SKM-1 treated with dmso at 0.1 percent for 144 hours (cell line): ENCODE results near the gene SPTA1.

ENCODE experiments used
- DNase-seq: peaks from one replicate; lab custom pipeline; 2025; ENCODE audit not compliant: unreplicated experiment; lab: John Stamatoyannopoulos, UW

SPTA1 gene

DNA sequence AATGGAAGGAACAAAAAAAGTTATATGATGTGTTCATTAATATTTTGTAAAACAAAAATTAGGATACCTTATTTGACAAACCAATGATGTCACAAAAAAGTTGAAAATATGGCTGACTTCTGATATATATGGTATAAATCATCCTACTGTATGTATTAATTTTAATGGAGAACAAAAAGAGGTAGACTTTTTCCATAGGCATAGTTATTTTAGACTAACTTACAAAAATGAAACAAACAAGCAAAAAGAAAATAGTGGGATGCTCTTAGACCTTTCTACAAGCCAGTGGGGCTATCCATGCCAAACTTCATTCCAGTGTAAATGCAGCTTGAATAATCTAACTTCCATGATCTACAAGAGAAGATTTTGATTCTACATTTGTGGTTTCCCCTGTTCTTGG, 522 bp upstream of the SPTA1 start:
- DNase-seq = no peak

DNA sequence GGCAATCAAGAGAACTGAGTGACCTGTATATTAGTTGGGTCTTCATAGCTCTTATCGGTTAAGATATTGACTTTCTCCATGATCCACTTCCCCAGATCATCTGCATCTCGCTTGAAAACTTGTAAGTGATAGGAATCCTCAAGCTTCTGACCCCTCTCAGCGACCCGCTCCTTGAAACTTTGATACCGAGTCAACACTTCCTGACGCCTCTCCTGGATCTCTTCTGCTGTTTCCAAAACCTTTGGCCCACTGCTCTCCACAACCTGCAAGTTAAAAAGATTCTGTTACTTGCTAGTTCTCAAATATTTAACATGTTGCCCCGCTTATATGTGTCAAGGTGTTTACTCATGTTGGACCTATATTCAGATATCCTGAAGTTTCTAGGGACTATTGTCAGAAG, 1.4 kb downstream of the SPTA1 start:
- no peak for DNase-seq

DNA sequence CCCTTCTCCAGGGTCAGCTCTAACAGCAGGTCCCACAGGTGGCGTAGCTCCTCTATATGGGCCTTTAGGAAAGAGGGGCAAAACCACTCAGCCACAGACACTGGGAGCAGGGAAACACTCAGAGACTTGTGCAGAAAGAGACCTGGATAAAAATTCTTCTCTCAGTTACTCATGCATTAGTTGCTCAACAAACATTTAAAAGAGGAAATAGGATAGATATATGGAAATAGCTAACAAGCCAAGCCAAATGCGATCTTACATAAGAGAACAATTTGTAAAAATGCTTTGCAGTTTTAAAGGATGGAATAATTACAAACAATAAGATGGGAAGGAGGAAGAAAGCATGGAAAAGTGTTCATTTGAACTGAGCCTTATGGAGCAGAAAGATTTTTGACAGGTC, 4.9 kb downstream of the SPTA1 start:
- peak; percentile 24 for DNase-seq

DNA sequence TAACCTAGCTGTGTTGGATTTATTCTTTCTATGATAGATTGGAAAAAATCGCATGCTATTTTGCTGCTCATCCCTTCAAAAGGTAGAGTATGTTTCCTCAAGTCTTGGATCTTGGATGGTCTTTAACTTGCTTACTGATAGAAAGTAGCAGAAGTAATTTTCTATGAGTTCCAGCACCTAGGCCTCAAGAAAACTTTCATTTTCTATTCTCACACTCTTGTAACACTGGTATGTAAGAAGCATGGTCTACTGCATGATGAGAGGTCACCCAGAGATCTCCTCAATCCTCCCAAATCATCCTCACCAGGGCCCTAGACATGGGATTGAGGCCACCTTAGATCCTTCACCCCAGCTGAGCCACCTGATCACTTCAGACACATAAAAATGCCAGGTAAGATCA, 7.2 kb downstream of the SPTA1 start:
- DNase-seq = no peak

DNA sequence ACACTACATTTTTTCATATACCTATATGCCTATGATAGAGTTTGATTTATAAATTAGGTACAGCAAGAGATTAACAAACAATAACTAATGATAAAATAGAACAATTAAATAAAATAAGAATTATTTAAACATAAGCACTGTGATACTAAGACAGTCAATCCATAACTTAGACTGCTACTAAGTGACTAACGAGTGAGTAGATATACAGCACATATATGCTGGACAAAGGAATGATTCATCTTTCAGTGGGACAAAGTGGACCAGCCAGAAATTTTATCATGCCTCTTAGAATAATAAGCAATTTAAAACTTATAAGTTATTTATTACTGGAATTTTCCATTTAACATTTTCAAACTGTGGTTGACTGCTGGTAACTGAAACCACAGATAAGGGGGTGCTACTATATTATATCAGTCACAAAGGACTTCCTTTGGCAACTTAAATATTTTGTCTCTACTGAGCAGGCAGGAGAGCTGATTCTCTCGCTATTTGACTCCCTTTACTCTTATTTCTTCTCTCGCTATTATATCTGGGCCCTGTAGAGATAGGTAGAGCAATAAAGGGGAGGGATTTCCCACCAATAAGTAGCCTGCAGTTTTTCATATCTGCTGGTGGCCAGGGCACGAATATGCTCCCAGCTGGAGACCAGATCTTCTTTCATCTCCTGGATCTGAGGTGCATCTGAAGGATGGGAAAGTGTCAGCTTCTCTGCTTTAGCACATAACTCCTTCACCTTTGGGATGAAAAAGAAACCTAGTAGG, 10.8 kb downstream of the SPTA1 start:
- DNase-seq = no peak

DNA sequence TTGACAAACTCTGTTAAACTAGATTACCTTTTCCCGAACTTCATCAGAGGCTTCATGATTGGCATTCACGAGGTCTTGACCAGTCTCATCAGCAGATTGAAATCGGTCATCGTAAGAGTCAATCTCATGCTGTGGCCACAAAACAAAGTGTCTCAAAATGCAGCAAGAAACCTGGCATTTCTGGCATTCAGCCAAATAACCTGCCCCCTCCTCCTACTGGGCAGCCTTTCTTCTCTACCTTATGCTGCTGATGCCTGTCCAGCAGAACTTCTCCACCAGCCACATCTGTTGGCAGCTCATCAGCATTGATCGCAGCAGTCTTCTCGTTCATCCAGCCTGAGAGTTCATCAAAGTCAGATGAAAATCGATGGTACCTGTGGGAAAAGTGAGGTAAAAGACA, 12.2 kb downstream of the SPTA1 start:
- DNase-seq = no peak

DNA sequence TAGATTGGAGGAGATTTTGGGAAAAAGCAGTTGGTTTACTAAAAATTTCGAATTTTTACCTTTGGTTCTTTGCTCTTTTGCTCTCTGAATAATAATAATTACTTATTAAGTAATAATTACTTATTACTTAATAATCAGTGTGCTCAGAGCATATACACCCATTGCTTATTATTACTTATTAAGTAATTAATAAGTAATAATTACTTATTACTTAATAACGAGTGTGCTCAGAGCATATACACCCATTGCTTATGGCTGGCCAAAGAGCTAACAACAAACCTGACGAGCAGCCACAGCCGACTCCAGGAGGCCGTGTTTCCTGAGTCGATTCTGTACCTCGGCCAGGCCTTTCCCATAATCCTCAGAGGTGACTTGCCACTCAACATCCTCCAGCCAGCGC, 20.5 kb downstream of the SPTA1 start:
- no peak for DNase-seq

DNA sequence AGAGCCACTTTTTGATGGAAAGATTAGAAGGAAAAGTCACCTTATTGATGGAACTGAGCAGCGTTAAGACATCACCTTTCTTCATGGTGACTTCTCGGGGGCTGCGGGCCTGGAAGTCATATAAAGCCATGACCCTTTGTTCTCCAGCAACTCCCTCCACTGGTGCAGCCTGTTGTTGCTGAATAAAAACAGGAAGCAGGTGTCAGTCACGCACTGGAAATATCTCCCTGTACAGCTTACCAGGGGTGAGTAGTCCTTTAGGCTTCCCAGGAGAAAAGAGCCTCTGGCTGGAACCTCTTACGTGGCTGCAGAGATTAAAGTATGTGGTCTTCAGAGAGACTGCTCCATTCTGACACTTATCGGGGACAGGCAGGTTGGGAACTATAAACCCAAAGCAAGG, 31.9 kb downstream of the SPTA1 start:
- no peak for DNase-seq

DNA sequence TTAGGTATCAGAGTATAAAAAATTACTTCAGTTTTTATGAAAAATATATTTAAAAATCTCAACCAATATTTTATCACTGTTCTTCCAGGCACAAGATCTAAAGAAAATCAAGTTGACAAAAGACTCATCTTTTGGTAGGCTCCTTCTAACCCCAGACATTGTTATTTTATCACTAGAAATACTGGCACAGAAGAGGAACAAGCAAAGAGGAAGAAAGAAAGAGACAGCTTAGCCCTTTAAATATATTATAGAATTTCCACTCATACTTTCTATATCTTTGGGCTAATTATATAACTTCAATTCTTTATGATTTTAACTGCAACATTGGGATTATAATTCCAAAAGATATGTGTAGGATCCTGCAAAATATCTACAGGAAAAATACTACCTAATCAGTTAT, 32.4 kb downstream of the SPTA1 start:
- DNase-seq = peak; percentile 32

DNA sequence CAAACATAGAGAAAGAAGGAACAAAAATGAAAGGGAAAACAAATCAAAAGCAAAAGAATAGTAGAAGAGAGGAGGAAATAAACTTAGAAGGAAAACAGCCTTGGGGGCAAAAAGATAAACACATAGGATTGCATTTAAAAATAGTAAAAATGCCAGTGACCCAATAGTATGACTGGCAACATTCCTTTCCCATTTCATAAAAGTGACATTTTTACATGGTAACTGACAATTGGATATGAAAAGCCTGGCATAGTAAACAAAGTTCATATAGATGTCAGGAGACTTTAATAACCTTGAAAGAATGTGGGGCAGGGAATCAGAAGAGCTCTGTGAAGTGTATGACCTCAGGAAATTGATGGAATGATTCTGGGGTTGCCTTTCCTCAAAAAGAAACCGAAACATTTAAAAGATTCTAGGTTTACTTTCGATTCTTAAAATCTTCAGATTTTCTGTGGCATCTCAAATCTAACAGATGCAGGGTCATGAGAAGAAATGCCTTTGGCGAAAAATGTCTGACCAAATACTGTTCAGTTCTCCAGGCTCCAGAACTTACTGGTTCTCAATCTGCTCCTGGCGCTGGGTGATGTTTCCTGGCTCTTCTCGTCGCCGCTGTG, 33.7 kb downstream of the SPTA1 start:
- DNase-seq = no peak

DNA sequence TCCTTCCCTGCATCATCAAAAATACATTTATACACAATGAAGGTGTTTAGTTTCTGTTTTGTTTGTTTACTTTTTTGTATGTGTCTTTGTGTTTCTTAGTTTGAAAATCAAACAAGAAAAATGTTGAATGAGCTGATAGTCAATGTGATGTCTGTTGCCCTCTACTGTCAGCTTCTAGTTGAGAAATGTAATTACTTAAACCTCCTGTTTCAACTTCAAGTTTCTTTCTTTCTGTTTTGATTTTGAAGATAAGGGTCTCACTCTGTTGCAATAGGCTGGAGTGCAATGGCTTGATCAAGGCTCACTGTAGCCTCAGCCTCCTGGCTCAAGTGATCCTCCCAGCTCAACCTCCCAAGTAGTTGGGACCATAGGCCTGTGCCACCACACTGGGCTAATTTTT, 37.5 kb downstream of the SPTA1 start:
- DNase-seq = no peak

DNA sequence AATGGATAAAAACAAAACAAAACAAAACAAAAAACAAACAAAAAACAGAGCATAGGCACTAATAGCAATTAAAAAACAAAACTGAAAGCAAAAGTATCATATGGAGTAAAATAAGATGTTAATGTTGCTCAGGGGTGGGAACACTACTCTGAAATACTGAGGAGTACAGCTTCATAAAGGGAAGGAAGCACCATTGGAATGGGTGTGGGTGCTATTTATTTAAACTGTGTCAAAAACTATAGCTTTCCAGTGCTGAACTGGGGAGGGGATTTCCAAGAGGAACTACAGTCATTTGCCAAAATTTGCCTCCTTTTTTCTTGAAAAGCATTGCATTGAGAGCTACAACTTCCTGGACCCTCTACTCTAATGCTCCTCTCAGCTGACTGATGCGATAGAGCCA, 40.0 kb downstream of the SPTA1 start:
- no peak for DNase-seq

DNA sequence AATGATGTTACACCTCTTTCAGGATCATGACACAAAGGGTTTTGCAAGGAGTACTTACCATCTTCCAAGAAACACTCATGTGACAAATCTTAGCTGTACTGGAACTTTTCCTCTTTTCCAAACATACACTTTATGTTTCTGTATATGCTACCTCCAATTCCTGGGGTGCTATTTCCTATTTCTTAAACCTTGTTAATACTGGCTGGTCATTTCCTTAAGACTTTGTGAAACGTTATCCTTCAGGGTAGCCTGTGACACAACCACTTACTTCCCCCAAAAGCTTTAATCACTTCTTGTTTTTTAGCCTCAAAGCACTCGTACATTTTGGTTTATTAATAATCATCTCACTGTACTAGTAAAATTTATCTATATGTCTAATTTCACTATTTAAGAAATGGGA, 42.1 kb downstream of the SPTA1 start:
- DNase-seq = peak; percentile 29

DNA sequence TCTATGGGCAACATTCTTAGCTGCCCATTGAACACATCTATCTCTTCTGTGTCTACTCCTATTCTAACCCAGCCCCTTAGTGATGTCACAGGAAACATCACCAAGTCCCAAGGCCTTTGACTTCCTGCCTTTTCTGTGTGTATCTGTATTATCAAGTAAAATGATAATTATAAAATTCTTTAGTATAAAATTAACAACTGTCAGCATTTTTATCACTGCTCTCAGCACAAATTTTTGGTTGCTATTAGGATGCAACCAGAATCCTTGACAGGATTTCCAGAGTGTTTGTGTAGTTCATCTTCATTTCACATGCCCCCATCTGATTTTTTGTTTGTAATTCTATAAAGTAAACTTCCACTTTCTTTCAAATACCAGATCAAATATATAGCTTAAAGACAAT, 47.6 kb downstream of the SPTA1 start:
- no peak for DNase-seq

DNA sequence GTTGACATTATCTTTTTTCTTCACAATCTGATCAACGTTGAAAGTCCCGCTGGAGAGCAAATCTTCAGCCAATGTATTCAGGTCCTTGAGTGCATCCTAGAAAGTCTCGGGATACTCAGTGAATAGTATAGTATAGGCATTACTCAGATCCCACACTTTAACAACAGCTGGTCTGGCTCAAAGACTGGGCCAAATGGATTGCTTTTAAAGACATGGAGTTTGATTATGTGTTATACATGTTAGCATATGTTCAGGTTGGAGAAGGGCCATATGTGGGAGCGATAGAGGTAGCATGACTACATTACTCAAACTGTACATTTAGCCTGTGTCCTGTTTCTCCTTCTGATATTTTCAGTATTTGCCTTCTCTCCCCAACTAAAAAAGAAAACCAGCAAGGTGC, 48.4 kb downstream of the SPTA1 start:
- no peak for DNase-seq

DNA sequence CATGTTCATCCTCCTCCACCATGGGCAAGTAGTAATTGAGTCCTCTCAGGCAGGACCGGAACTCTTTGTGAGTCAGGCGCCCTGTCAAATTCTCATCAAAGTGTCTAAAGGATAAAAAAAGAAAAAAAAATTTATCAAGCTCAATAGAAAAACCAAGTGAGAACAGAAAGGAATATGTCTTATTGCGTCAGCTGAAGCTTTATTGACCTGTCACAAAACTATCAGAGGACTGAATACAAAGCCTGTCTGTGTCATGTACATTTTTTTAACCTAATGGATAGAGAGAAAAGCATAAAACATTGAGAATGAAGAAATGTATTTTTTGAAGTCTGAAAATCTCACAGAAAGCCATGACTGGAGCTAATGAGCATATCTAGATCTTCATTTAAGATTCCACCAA, 72.8 kb downstream of the SPTA1 start:
- no peak for DNase-seq

DNA sequence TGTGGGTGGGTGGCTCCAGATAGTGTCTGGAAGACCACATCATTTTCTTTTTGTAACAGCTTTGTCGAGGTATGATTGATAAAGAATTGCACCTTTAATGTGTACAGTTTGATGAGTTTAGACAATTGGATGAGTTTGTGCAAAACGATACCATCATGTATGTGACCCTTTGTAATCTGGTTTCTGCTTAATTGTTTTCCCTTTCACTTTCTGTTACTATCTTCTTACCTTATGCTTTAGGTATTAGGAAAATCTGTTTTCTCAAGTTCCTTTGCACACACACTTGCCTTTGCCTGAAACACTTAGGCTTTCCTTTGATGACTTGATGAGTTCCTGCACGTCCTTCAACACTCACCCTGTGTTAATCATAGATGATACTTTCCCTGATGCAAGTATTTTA, 74.6 kb downstream of the SPTA1 start:
- DNase-seq = no peak

DNA sequence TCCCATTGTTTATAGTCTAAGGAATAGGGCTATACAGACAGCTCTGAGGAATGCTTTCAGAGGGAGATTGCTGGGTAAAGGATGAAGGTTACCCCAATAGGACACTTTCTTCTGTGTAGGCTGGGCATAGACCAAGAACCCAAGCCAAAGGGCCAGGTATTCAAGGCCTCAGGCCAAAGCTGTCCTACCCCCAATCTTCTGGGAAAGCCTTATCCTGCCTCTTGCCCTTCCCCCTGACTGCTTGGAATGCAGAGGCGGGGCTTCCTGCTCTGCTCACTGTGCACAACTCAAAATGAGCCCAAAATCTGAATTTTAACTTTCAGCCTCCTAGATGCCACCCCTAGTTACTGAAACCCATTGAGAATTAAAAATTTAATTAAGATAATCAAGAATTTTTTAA, 79.2 kb downstream of the SPTA1 start:
- no peak for DNase-seq

DNA sequence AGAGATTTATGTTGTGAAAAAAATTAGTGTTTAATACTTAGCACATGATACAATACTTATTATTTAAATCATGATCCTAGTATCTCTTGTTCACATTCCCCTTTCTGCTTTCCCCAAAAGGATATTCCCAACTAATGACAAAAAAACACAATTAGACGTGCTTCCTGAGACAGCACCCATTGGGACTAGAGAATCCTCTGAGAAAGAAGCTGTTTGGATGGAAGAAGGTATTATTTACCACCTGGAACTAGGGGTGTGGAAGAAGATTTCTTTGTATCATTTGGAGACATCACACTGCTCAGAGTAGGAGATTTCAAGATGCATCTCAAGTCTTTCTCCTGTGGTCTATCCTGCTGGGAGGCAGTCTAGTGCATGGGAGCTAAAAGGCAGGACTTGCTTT, 81.5 kb downstream of the SPTA1 start, which contains the start of gene OR10Z1:
TSS of gene OR10Z1 (plus strand) at position 301 of the 400 bp plus-strand sequence. CDS start 1,171 bp downstream, outside the sequence.
- no peak for DNase-seq

DNA sequence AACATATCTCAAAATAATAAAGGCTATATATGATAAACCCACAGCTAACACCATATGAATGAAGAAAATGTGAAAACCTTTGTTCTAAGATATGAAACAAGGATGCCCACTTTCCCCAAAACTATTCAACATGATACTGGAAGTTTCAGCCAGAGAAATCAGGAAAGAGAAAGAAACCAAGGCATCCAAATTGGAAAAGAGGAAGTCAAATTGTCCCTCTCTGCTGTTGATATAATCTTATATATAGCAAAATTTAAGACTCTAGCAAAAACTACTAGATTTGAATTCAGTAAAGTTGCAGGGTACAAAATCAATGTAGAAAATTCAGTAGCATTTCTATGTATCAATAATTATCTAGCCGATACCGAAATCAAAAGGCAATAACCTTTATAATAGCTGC, 85.8 kb downstream of the SPTA1 start:
- DNase-seq = no peak

DNA sequence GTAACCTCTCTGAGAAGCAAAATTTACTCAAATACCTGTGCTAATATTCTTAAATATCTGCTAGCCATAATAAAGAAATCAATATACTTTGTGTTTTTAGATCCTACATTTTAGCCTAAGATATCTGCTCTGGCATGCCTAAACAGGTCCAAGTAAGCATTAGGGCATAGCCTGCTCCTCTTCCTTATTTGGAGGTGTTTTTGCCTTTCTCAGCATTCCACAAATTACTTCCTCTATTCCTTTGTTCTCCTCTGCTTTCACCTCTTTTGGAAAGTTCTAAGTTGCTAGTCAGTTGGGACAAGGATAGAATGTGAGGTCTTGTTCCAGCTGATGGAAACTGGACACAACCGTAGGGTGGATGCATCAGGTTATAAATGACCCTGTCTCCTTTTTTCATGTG, 99.6 kb downstream of the SPTA1 start:
- no peak for DNase-seq

DNA sequence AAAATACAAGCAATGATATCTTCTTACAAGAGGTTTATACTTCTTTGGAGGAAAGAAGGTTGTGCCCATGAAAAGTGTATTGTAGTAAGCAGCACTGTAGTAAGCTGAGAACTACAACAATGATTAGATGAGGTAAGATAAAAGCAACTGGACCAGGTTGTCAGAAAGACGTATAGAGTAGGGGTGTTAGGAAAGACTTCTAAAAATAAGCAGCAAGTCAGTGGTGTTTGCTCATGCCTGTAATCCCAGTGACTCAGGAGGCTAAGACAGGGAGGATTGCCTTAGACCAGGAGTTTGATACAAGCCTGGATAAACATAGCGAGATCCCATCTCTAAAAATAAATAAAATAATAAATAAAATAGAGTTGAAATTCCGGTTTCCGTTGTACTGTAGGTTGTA, 102.6 kb downstream of the SPTA1 start:
- no peak for DNase-seq

DNA sequence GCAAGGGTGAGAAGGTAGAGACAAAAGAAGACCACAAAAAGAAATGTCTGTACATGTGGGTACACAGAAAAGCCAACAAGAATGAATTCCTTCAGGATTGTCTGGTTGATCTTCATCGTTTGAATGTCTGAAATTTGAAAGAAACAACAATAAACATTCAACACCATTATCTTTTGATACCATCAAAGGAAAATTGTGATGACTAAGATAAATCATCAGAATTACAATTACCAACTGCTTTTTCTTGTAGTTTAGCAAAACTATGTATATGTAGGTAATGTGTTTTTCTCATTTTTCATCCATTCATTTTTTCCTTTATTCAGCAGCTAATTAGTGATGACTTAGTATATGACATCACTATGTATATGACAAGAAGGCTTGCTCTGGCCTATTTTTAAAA, 106.8 kb downstream of the SPTA1 start, which contains the start of gene OR10X1:
TSS of gene OR10X1 (minus strand) at position 167 of the 400 bp plus-strand sequence. CDS start at position 167, 0 bp downstream.
- DNase-seq = no peak
